HepG2 (cell line): Measurements from ENCODE around the gene DTWD2. TPM values are rescaled to one million over a fixed set of nuclear protein-coding genes. Genes with fewer than 3 reads are reported as not detected.
"Not testable (repeated sequence)": the region's sequence is repeated elsewhere in the genome, so short reads cannot be mapped to it uniquely, and the experiment has no call there.

Source experiments
- ATAC-seq: fragments of 200-7000 bp; cut with Tn5 transposase; 3 replicates; pipeline ENCODE4 v1.9.1; 2020; ENCODE audit warnings: mild to moderate bottlenecking, moderate library complexity
- BruUV-seq: library from RNA; stranded (reverse); fragments of 400-500 nt; replicated peaks from 2 replicates; lab custom pipeline; 2021; lab: Mats Ljungman, UMichigan
- CTCF ChIA-PET: fragments of 300-600 bp; formaldehyde crosslinking; extraction: SDS; loops from one replicate; lab custom pipeline; 2021; ENCODE audit warnings: low total read pairs, inconsistent platforms, low intra/inter-chr PET ratio; lab: Yijun Ruan, JAX
- POLR2A ChIA-PET: fragments of 350-600 bp; sonication (Branson Sonifier 250); formaldehyde crosslinking; loops from one replicate; lab custom pipeline; 2020; ENCODE audit warnings: antibody characterized with exemption, inconsistent platforms; lab: Yijun Ruan, JAX
- DNase-seq: peaks from one replicate; pipeline ENCODE4 v3.0.0-alpha.2; 2015; ENCODE audit warnings: low spot score
- FAIRE-seq: peaks from 3 replicates; lab custom pipeline; 2011; peaks lifted over from hg19 to GRCh38; lab: Jason Lieb, UNC
- H2AFZ ChIP-seq: one replicate; pipeline ENCODE4 v1.6.1; 2011; ENCODE audit warnings: low read length, inconsistent platforms
- H3K27ac ChIP-seq: fragments of 300-600 bp; 3 replicates; pipeline ENCODE4 v1.8.0; 2011; ENCODE audit warnings: mixed run types, mild to moderate bottlenecking, mixed read lengths, low read length, inconsistent platforms; ENCODE audit not compliant: insufficient read depth; ENCODE audit errors: extremely low read length
- H3K27me3 ChIP-seq, 2 experiments: fragments of 200-600 bp in 1 of 2; 2 replicates in 1 of 2; 3 replicates in 1 of 2; pipeline versions ENCODE4 v1.6.0 to v1.8.0; 2011; ENCODE audit warnings: low read length in 2 of 2, mild to moderate bottlenecking in 2 of 2, moderate library complexity in 2 of 2, inconsistent platforms in 1 of 2; ENCODE audit not compliant: insufficient read depth in 2 of 2, control insufficient read depth in 1 of 2
- H3K36me3 ChIP-seq, 2 experiments: fragments of 200-600 bp in 1 of 2; replicated peaks in 1 of 2; 2 replicates in 1 of 2; 3 replicates in 1 of 2; pipeline versions ENCODE4 v1.5.1 to v1.8.0; 2011; ENCODE audit warnings: low read length in 2 of 2, inconsistent platforms in 1 of 2; ENCODE audit not compliant: insufficient read depth in 2 of 2, control insufficient read depth in 1 of 2
- H3K4me1 ChIP-seq: 2 replicates; pipeline ENCODE4 v1.5.1; 2012; ENCODE audit warnings: low read length, inconsistent platforms; ENCODE audit not compliant: insufficient read depth
- H3K4me2 ChIP-seq: 2 replicates; pipeline ENCODE4 v1.6.0; 2011; ENCODE audit warnings: low read depth, low read length, inconsistent platforms
- H3K4me3 ChIP-seq, 3 experiments: fragments of 200-600 bp in 1 of 3; sonication (generic), shearing (Covaris generic) in 1 of 3; replicated peaks in 1 of 3; 2 replicates each; pipeline ENCODE4 v1.5.1; 2011 to 2016; ENCODE audit warnings: low read length in 3 of 3, inconsistent platforms in 2 of 3, low read depth in 2 of 3, mild to moderate bottlenecking in 2 of 3, control low read depth in 1 of 3, mixed read lengths in 1 of 3; ENCODE audit not compliant: insufficient read depth in 1 of 3
- H3K79me2 ChIP-seq: one replicate; pipeline ENCODE4 v1.6.1; 2011; ENCODE audit warnings: low read length, inconsistent platforms; ENCODE audit not compliant: insufficient read depth
- H3K9ac ChIP-seq: 2 replicates; pipeline ENCODE4 v1.6.0; 2011; ENCODE audit warnings: mild to moderate bottlenecking, low read depth, low read length, inconsistent platforms; ENCODE audit not compliant: insufficient read depth
- H3K9me3 ChIP-seq: 2 replicates; pipeline ENCODE4 v1.5.1; 2012; ENCODE audit warnings: mild to moderate bottlenecking, low read length
- H4K20me1 ChIP-seq: 2 replicates; pipeline ENCODE4 v1.6.0; 2011; ENCODE audit warnings: inconsistent platforms, mild to moderate bottlenecking, low read length, moderate library complexity; ENCODE audit not compliant: insufficient read depth
- MYC ChIP-seq: sonication (generic); formaldehyde crosslinking; IDR thresholded peaks from 2 replicates; pipeline ENCODE4 v1.9.0; 2021; ENCODE audit warnings: missing genetic modification reagents, borderline replicate concordance
- NFYC ChIP-seq: IDR thresholded peaks from 2 replicates; pipeline ENCODE4 v1.6.1; 2016; ENCODE audit warnings: missing genetic modification reagents, missing compliant biosample characterization
- ZBTB33 ChIP-seq: sonication (generic); formaldehyde crosslinking; IDR thresholded peaks from 2 replicates; pipeline ENCODE4 v1.4.0; 2020; ENCODE audit warnings: missing genetic modification reagents
- ZFP36 ChIP-seq: fragments of 150-350 bp; IDR thresholded peaks from 2 replicates; pipeline ENCODE4 v1.6.1; 2018; ENCODE audit warnings: borderline replicate concordance, low read length, low read depth; ENCODE audit not compliant: partially characterized antibody
- ZNF484 ChIP-seq: sonication (generic); formaldehyde crosslinking; IDR thresholded peaks from 2 replicates; pipeline ENCODE4 v1.5.1; 2020; ENCODE audit warnings: mild to moderate bottlenecking, low read depth, missing genetic modification reagents, borderline replicate concordance
- ZNF530 ChIP-seq: sonication (generic); formaldehyde crosslinking; IDR thresholded peaks from 2 replicates; pipeline ENCODE4 v1.5.0; 2020; ENCODE audit warnings: low read depth, mild to moderate bottlenecking, missing genetic modification reagents
- WGBS: methylation state at CpG from one replicate; pipeline ENCODE4 v1.1.6; 2017; ENCODE audit warnings: low lambda C conversion rate; 5-methylcytosine and 5-hydroxymethylcytosine counted together
- in situ Hi-C: cut with HindIII; loops from 2 replicates; pipeline ENCODE4 v1.10.0; 2017; ENCODE audit warnings: low pct_unique_long_range_greater_than_20kb; ENCODE audit not compliant: extremely low pct_ligation_motif_present
- intact Hi-C: fragments of 100-400 bp; cut with micrococcal nuclease; formaldehyde crosslinking; loops from one replicate; pipeline ENCODE4 v1.10.0; 2022; ENCODE audit not compliant: unreplicated experiment
- polyA plus RNA-seq, 8 experiments: library from polyadenylated mRNA; depleted of rRNA in 3 of 8; stranded (reverse) in 7 of 8; unstranded in 1 of 8; fragments of >200 nt; fragmentation: Illumina TruSeq in 4 of 8; extraction: Trizol in 4 of 8; gene quantifications; 2 replicates each; pipeline versions ENCODE4 v1.2.1 to v1.2.3, GENCODE V29; 2011 to 2016; ENCODE audit warnings: low read depth in 4 of 8, missing spikeins in 1 of 8, mixed read lengths in 1 of 8; ENCODE audit not compliant: insufficient read depth in 1 of 8
- total RNA-seq, 5 experiments: library from RNA; depleted of rRNA; stranded (reverse); fragments of >200 nt; fragmentation: Illumina TruSeq; extraction: Trizol; gene quantifications; 2 replicates each; pipeline ENCODE4 v1.2.3, GENCODE V29; 2016; ENCODE audit warnings: low read depth in 1 of 5
- TF ChIP-seq, protein P1 (sequence below): IDR thresholded peaks from 2 replicates; pipeline ENCODE4 v1.6.1; 2016; ENCODE audit warnings: low read depth, control low read depth

Gene DTWD2
- total and polyA plus RNA-seq, 2 of the 13 experiments (the other 11 are each of a cell fraction or from before 2014, with no cell fraction given), result 1.6 to 6.0 TPM

DNA sequence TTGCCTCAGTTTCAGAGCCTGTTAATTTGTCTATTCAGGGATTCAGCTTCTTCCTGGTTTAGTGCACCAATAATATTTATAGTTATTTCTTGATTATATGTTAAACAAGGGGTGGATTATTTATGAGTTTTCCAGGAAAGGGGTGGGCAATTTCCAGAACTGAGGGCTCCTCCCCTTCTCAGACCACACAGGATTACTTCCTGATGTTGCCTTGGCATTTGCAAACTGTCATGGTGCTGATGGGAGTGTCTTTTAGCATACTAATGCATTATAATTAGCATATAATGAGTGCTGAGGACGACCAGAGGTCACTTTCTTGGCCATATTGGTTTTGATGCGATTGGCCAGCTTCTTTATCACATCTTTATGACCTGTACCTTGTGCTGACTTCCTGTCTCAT lies 6.2 kb upstream of the DTWD2 start:
- in situ Hi-C loops, result no loop called here
- no peaks in the 10 kb centered on the region for H3K79me2 ChIP-seq
- no peak overlapping the region for H3K27ac ChIP-seq
- no peaks in the 10 kb centered on the region for H3K27me3 ChIP-seq
- DNase-seq, result no peak
- no peak overlapping the region for H3K4me3 ChIP-seq
- no peaks in the 10 kb centered on the region for H3K36me3 ChIP-seq
- CTCF ChIA-PET, result no interaction called here
- no peak overlapping the region for H3K9ac ChIP-seq
- POLR2A ChIA-PET, result no interaction called here
- no peaks in the 10 kb centered on the region for H4K20me1 ChIP-seq
- no peaks in the 10 kb centered on the region for H3K4me1 ChIP-seq
- intact Hi-C loops, result no loop called here
- FAIRE-seq, result no peak
- no peak overlapping the region for H3K4me2 ChIP-seq
- peaks cover 8% of the 10 kb centered on the region for H3K9me3 ChIP-seq
- no peak overlapping the region for H2AFZ ChIP-seq
- 4% methylated on average over 2 of the region's 2 CpGs for WGBS
- TF ChIP-seq MYC (CRISPR knock-in tag) (no peak), ZFP36 (no peak), NFYC (no peak), ZBTB33 (CRISPR knock-in tag) (no peak), ZNF530 (no peak), ZNF484 (CRISPR knock-in tag) (no peak)
- TF ChIP-seq, protein P1, sequence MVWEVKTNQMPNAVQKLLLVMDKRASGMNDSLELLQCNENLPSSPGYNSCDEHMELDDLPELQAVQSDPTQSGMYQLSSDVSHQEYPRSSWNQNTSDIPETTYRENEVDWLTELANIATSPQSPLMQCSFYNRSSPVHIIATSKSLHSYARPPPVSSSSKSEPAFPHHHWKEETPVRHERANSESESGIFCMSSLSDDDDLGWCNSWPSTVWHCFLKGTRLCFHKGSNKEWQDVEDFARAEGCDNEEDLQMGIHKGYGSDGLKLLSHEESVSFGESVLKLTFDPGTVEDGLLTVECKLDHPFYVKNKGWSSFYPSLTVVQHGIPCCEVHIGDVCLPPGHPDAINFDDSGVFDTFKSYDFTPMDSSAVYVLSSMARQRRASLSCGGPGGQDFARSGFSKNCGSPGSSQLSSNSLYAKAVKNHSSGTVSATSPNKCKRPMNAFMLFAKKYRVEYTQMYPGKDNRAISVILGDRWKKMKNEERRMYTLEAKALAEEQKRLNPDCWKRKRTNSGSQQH (CRISPR knock-in tag), result no peak
- no peak for ATAC-seq
- no TSS peak for BruUV-seq

- FAIRE-seq, H4K20me1 ChIP-seq, BruUV-seq, intact Hi-C loops, DNase-seq, H3K9ac ChIP-seq, H3K79me2 ChIP-seq, H3K9me3 ChIP-seq, POLR2A ChIA-PET, H3K4me2 ChIP-seq, H2AFZ ChIP-seq, H3K36me3 ChIP-seq, in situ Hi-C loops, CTCF ChIA-PET, ATAC-seq, H3K27me3 ChIP-seq, H3K27ac ChIP-seq, H3K4me3 ChIP-seq, H3K4me1 ChIP-seq: not testable (repeated sequence)
These were observed 4.8 kb upstream of the DTWD2 start for GRCh38 chr5:118993118-118993517.

GRCh38 chr5:118992055-118992454 lies 3.7 kb upstream of the DTWD2 start:
- WGBS, result 81% methylated on average over 3 of the region's 3 CpGs
- H3K4me1 ChIP-seq, ATAC-seq, in situ Hi-C loops, H3K36me3 ChIP-seq, H3K9me3 ChIP-seq, FAIRE-seq, H3K9ac ChIP-seq, H3K4me2 ChIP-seq, BruUV-seq, DNase-seq, H2AFZ ChIP-seq, H3K79me2 ChIP-seq, H3K27ac ChIP-seq, intact Hi-C loops, H3K4me3 ChIP-seq, POLR2A ChIA-PET, H4K20me1 ChIP-seq, CTCF ChIA-PET, H3K27me3 ChIP-seq: not testable (repeated sequence)
